Measurements from ENCODE around the gene RASAL1.

- no peak for TF ChIP-seq EZH2 (IDR thresholded peaks at IDR 0.05; ENCODE audit: low read depth)
- TF ChIP-seq, protein P1, sequence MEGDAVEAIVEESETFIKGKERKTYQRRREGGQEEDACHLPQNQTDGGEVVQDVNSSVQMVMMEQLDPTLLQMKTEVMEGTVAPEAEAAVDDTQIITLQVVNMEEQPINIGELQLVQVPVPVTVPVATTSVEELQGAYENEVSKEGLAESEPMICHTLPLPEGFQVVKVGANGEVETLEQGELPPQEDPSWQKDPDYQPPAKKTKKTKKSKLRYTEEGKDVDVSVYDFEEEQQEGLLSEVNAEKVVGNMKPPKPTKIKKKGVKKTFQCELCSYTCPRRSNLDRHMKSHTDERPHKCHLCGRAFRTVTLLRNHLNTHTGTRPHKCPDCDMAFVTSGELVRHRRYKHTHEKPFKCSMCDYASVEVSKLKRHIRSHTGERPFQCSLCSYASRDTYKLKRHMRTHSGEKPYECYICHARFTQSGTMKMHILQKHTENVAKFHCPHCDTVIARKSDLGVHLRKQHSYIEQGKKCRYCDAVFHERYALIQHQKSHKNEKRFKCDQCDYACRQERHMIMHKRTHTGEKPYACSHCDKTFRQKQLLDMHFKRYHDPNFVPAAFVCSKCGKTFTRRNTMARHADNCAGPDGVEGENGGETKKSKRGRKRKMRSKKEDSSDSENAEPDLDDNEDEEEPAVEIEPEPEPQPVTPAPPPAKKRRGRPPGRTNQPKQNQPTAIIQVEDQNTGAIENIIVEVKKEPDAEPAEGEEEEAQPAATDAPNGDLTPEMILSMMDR (conservative IDR thresholded peaks at IDR 0.05) = no peak
Observed at GRCh38 chr12:113143959-113144358, 8.4 kb upstream of the RASAL1 start.

All from PC-9 (cell line).